H1 (cell line): ENCODE data around the gene ADAMTS14. TPM values are rescaled to one million over a fixed set of nuclear protein-coding genes. Genes with fewer than 3 reads are reported as not detected.

ENCODE experiments used
- CTCF ChIA-PET: fragments of 300-600 bp; sonication (Branson Sonifier 250); formaldehyde crosslinking; loops from one replicate; lab custom pipeline; 2021; ENCODE audit not compliant: partially characterized antibody; lab: Charles Lee
- POLR2A ChIA-PET: fragments of 300-600 bp; sonication (Branson Sonifier 250); formaldehyde crosslinking; loops from one replicate; lab custom pipeline; 2021; ENCODE audit warnings: inconsistent platforms; ENCODE audit not compliant: partially characterized antibody; lab: Charles Lee
- DNase-seq, 2 experiments: peaks; one replicate each; pipeline versions ENCODE4 v3.0.0 to v3.0.0-alpha.2; 2010 to 2022; ENCODE audit warnings: low spot score in 2 of 2, low read depth in 1 of 2, mixed read lengths in 1 of 2
- FAIRE-seq: peaks from 2 replicates; lab custom pipeline; 2011; peaks lifted over from hg19 to GRCh38; lab: Jason Lieb, UNC
- H2AFZ ChIP-seq: 2 replicates; pipeline ENCODE4 v1.8.1; 2012; ENCODE audit warnings: low read length, inconsistent platforms
- H2AK5ac ChIP-seq: 2 replicates; pipeline ENCODE4 v1.6.1; 2013; ENCODE audit warnings: low read depth, low read length
- H2BK120ac ChIP-seq: replicated peaks from 2 replicates; pipeline ENCODE3; 2013; ENCODE audit warnings: low read depth, low read length, inconsistent platforms
- H2BK12ac ChIP-seq: 2 replicates; pipeline ENCODE4 v1.6.1; 2013; ENCODE audit warnings: low read depth, low read length
- H2BK15ac ChIP-seq: 2 replicates; pipeline ENCODE4 v1.6.1; 2013; ENCODE audit warnings: low read length
- H2BK20ac ChIP-seq: 2 replicates; pipeline ENCODE4 v1.6.1; 2013; ENCODE audit warnings: low read length
- H2BK5ac ChIP-seq: 2 replicates; pipeline ENCODE4 v1.6.1; 2013; ENCODE audit warnings: low read depth, low read length
- H3K14ac ChIP-seq: 2 replicates; pipeline ENCODE4 v1.6.1; 2013; ENCODE audit warnings: inconsistent platforms; ENCODE audit not compliant: insufficient read length
- H3K18ac ChIP-seq: 2 replicates; pipeline ENCODE4 v1.6.1; 2013; ENCODE audit warnings: low read length; ENCODE audit errors: extremely low read depth
- H3K23ac ChIP-seq: 2 replicates; pipeline ENCODE4 v1.6.1; 2013; ENCODE audit warnings: inconsistent platforms; ENCODE audit not compliant: insufficient read length
- H3K23me2 ChIP-seq: 2 replicates; pipeline ENCODE4 v1.6.1; 2013; ENCODE audit warnings: low read depth, low read length
- H3K27ac ChIP-seq: 2 replicates; pipeline ENCODE4 v1.6.1; 2011; ENCODE audit warnings: low read depth, low read length, inconsistent platforms
- H3K27me3 ChIP-seq, 4 experiments: replicated peaks in 1 of 4; 1 replicate in 1 of 4; 2 replicates in 3 of 4; pipeline versions ENCODE4 v1.6.1 to v1.8.1; 2011 to 2013; ENCODE audit warnings: low read length in 3 of 4, mild to moderate bottlenecking in 3 of 4, inconsistent platforms in 2 of 4, mixed read lengths in 2 of 4, moderate library complexity in 1 of 4; ENCODE audit not compliant: control insufficient read depth in 3 of 4, insufficient read depth in 3 of 4; ENCODE audit errors: extremely low read depth in 1 of 4
- H3K36me3 ChIP-seq, 4 experiments: 2 replicates each; pipeline versions ENCODE4 v1.6.1 to v1.8.1; 2011 to 2013; ENCODE audit warnings: mild to moderate bottlenecking in 4 of 4, low read length in 3 of 4, moderate library complexity in 2 of 4, control low read depth in 1 of 4, inconsistent platforms in 1 of 4; ENCODE audit not compliant: insufficient read depth in 4 of 4, control insufficient read depth in 2 of 4
- H3K4ac ChIP-seq: replicated peaks from 2 replicates; pipeline ENCODE3; 2013; ENCODE audit warnings: low read length, low read depth, mixed read lengths, inconsistent platforms; ENCODE audit not compliant: insufficient read length
- H3K4me1 ChIP-seq, 4 experiments: replicated peaks in 1 of 4; 1 replicate in 1 of 4; 2 replicates in 3 of 4; pipeline versions ENCODE4 v1.6.1 to v1.8.1; 2011 to 2013; ENCODE audit warnings: low read length in 3 of 4, inconsistent platforms in 2 of 4, mixed read lengths in 1 of 4; ENCODE audit not compliant: insufficient read depth in 4 of 4, control insufficient read depth in 3 of 4
- H3K4me2 ChIP-seq, 2 experiments: 2 replicates each; pipeline versions ENCODE4 v1.6.1 to v1.8.1; 2011 to 2013; ENCODE audit warnings: low read depth in 2 of 2, low read length in 2 of 2, control low read depth in 1 of 2, inconsistent platforms in 1 of 2, mild to moderate bottlenecking in 1 of 2; ENCODE audit not compliant: insufficient read depth in 1 of 2
- H3K4me3 ChIP-seq, 4 experiments: fragments of 200-600, 300-600 bp in 1 of 4; sonication (generic), shearing (Covaris generic), sonication (Bioruptor Twin) in 1 of 4; 2 replicates each; pipeline versions ENCODE4 v1.5.1 to v1.8.1; 2011 to 2016; ENCODE audit warnings: low read length in 4 of 4, low read depth in 3 of 4, control low read depth in 2 of 4, inconsistent platforms in 2 of 4, mild to moderate bottlenecking in 2 of 4, mixed read lengths in 1 of 4, moderate library complexity in 1 of 4; ENCODE audit not compliant: insufficient read depth in 2 of 4; ENCODE audit errors: extremely low read depth in 1 of 4
- H3K56ac ChIP-seq: replicated peaks from 2 replicates; pipeline ENCODE3; 2013; ENCODE audit warnings: low read depth, mild to moderate bottlenecking, mixed read lengths, low read length, inconsistent platforms; ENCODE audit not compliant: insufficient read length
- H3K79me1 ChIP-seq: 2 replicates; pipeline ENCODE4 v1.6.1; 2013; ENCODE audit warnings: low read depth, low read length, control low read depth
- H3K79me2 ChIP-seq, 2 experiments: 2 replicates each; pipeline versions ENCODE4 v1.6.1 to v1.8.1; 2012 to 2013; ENCODE audit warnings: low read length in 2 of 2, mild to moderate bottlenecking in 2 of 2, inconsistent platforms in 1 of 2; ENCODE audit not compliant: insufficient read depth in 2 of 2, control insufficient read depth in 1 of 2
- H3K9ac ChIP-seq, 4 experiments: replicated peaks in 1 of 4; 1 replicate in 1 of 4; 2 replicates in 3 of 4; pipeline versions ENCODE4 v1.6.1 to v1.8.1; 2011 to 2013; ENCODE audit warnings: low read depth in 3 of 4, low read length in 3 of 4, control low read depth in 2 of 4, mild to moderate bottlenecking in 2 of 4, moderate library complexity in 2 of 4, inconsistent platforms in 1 of 4; ENCODE audit errors: extremely low read depth in 1 of 4
- H3K9me3 ChIP-seq, 2 experiments: 2 replicates each; pipeline versions ENCODE4 v1.6.1 to v1.8.1; 2012 to 2013; ENCODE audit warnings: mild to moderate bottlenecking in 2 of 2, moderate library complexity in 2 of 2, control low read depth in 1 of 2, inconsistent platforms in 1 of 2, low read depth in 1 of 2, low read length in 1 of 2, mixed read lengths in 1 of 2; ENCODE audit not compliant: insufficient read depth in 2 of 2
- H4K20me1 ChIP-seq, 2 experiments: replicated peaks in 1 of 2; 2 replicates each; pipeline versions ENCODE3 to v1.8.1; 2011 to 2013; ENCODE audit warnings: inconsistent platforms in 2 of 2, low read length in 2 of 2, mild to moderate bottlenecking in 1 of 2; ENCODE audit not compliant: insufficient read depth in 2 of 2, control insufficient read depth in 1 of 2
- H4K5ac ChIP-seq: 2 replicates; pipeline ENCODE4 v1.6.1; 2013; ENCODE audit warnings: low read length, low read depth, mixed read lengths, inconsistent platforms; ENCODE audit not compliant: insufficient read length
- H4K8ac ChIP-seq: 2 replicates; pipeline ENCODE4 v1.8.0; 2013; ENCODE audit warnings: mild to moderate bottlenecking, moderate library complexity, low read length, inconsistent platforms; ENCODE audit not compliant: insufficient read depth; ENCODE audit errors: extremely low read depth
- H4K91ac ChIP-seq: replicated peaks from 2 replicates; pipeline ENCODE3; 2013; ENCODE audit warnings: low read length, mixed read lengths, inconsistent platforms; ENCODE audit not compliant: insufficient read length
- CHD1 ChIP-seq: IDR thresholded peaks from 2 replicates; pipeline ENCODE4 v1.6.1; 2012; ENCODE audit warnings: low read depth, low read length, improper control_type of control experiment
- NRF1 ChIP-seq: IDR thresholded peaks from 2 replicates; pipeline ENCODE4 v1.6.1; 2011; ENCODE audit warnings: mild to moderate bottlenecking, low read depth, low read length, improper control_type of control experiment
- SIRT6 ChIP-seq: IDR thresholded peaks from one replicate; pipeline ENCODE4 v1.7.1; 2012; ENCODE audit warnings: low read length, inconsistent platforms
- SUZ12 ChIP-seq: fragments of 200-600 bp; sonication (generic); IDR thresholded peaks from 2 replicates; pipeline ENCODE4 v1.6.1; 2012; ENCODE audit warnings: mild to moderate bottlenecking, inconsistent platforms, low read length, moderate library complexity, mixed read lengths
- YY1 ChIP-seq: IDR thresholded peaks from 2 replicates; pipeline ENCODE4 v1.6.1; 2011; ENCODE audit warnings: low read depth, mild to moderate bottlenecking, low read length
- WGBS, 2 experiments: shearing (Covaris generic) in 1 of 2; methylation state at CpG; one replicate each; pipeline versions ENCODE4 v1.1.6 to v1.1.7; 2013 to 2015; ENCODE audit warnings: low lambda C conversion rate in 2 of 2, mixed read lengths in 2 of 2, inconsistent platforms in 1 of 2, low coverage in 1 of 2, missing lambda C conversion rate in 1 of 2; ENCODE audit not compliant: insufficient replicate concordance in 2 of 2, insufficient coverage in 1 of 2, insufficient read length in 1 of 2; ENCODE audit errors: extremely low coverage in 1 of 2, missing lambda C conversion rate in 1 of 2; 5-methylcytosine and 5-hydroxymethylcytosine counted together
- polyA plus RNA-seq, 7 experiments: library from polyadenylated mRNA; depleted of rRNA in 3 of 7; stranded (reverse) in 5 of 7; unstranded in 2 of 7; fragments of >200 nt in 5 of 7; fragments of 200-250 nt in 2 of 7; gene quantifications; 1 replicate in 5 of 7; 2 replicates in 1 of 7; 4 replicates in 1 of 7; pipeline versions ENCODE4 v1.2.1 to v1.2.3, GENCODE V29; 2011 to 2013; ENCODE audit warnings: missing spikeins in 2 of 7, mixed read lengths in 2 of 7
- total RNA-seq: library from RNA; stranded (reverse); fragmentation: NEBNext Ultra II Directional; extraction: Animal tissue kit (Norgen Biotek cat#: 25700); gene quantifications from 2 replicates; pipeline ENCODE4 v1.2.1, GENCODE V29; 2021

Gene ADAMTS14
- total and polyA plus RNA-seq, 2 of the 8 experiments (the other 6 are each of a cell fraction or from before 2014, with no cell fraction given) = 2.0 to 2.3 TPM

DNA sequence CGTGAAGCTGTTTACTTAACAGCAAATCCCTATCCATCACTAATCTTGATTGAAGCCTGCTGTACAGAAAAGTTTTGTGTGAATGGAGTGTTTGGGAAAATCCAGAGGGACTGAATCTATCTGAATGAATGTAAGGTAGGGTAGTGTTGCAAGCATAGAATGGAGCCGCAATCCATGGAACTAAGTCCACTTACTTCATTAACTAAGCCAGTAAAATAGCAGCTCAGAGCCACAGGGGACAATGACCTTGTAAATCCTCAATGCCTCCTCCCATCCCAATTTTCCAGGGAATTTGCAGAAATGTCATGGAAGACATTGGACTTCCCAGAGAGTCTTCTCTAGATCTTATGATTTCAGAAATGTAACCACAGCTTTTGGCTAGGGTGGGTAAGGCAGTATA is 97.7 kb downstream of the ADAMTS14 start:
- Histone ChIP-seq H3K4me3 (no peak overlapping the region), H3K4me1 (no peaks in the 10 kb centered on the region; a peak in 1 of 7 replicates), H4K91ac (no peak overlapping the region), H4K5ac (no peak overlapping the region), H3K4me2 (no peak overlapping the region), H3K23ac (no peak overlapping the region), H2AFZ (no peak overlapping the region), H3K79me2 (no peaks in the 10 kb centered on the region), H2BK12ac (no peak overlapping the region), H3K4ac (no peak overlapping the region), H2AK5ac (no peak overlapping the region), H3K27ac (no peak overlapping the region), H2BK15ac (no peak overlapping the region), H2BK20ac (no peak overlapping the region), H3K23me2 (no peaks in the 10 kb centered on the region), H3K36me3 (no peaks in the 10 kb centered on the region), H4K20me1 (no peaks in the 10 kb centered on the region), H3K14ac (no peak overlapping the region), H3K9ac (no peak overlapping the region), H2BK120ac (no peak overlapping the region), H2BK5ac (no peak overlapping the region), H3K27me3 (no peaks in the 10 kb centered on the region), H3K56ac (no peak overlapping the region), H3K18ac (no peak overlapping the region), H4K8ac (no peak overlapping the region), H3K9me3 (peaks cover 9 to 12% of the 10 kb centered on the region in 2 experiments), H3K79me1 (no peaks in the 10 kb centered on the region)
- ChIA-PET POLR2A (no interaction called here), CTCF (interaction anchor here (1.1 to 3.1 kb wide), 2 partner anchors 10 to 28 kb away, joined by 3 to 14 read pairs; no protein-coding TSS in a partner anchor)
- 88% methylated on average over 2 of the region's 2 CpGs; no CpG with 5 or more reads in 1 of the 2 experiments for WGBS, 2 experiments
- no peak for TF ChIP-seq SUZ12
- TF ChIP-seq SIRT6 = no peak
- no peak for TF ChIP-seq YY1
- TF ChIP-seq NRF1 = no peak
- TF ChIP-seq CHD1 = no peak
- DNase-seq (no peak), FAIRE-seq (no peak)
